HCT116 (cell line): ENCODE measurements around the gene PLA2G4B. TPM values are rescaled to one million over a fixed set of nuclear protein-coding genes. Genes with fewer than 3 reads are reported as not detected.

Experiments
- ATAC-seq: fragments of 200-7000 bp; cut with Tn5 transposase; 2 replicates; pipeline ENCODE4 v1.9.1; 2020; ENCODE audit warnings: mild to moderate bottlenecking, moderate library complexity
- BruUV-seq: library from RNA; stranded (reverse); fragments of 400-500 nt; replicated peaks from 2 replicates; lab custom pipeline; 2021; lab: Mats Ljungman, UMichigan
- CTCF ChIA-PET: fragments of 300-600 bp; sonication (Branson Sonifier 250); formaldehyde crosslinking; loops from one replicate; lab custom pipeline; 2021; ENCODE audit warnings: antibody characterized with exemption; lab: Charles Lee
- POLR2A ChIA-PET: fragments of 300-600, 350-600 bp; sonication (Branson Sonifier 250); formaldehyde crosslinking; loops from one replicate; lab custom pipeline; 2021; ENCODE audit warnings: antibody characterized with exemption; lab: Charles Lee
- RAD21 ChIA-PET, 2 experiments: fragments of 300-600 bp; sonication (Branson Sonifier 250); formaldehyde crosslinking; loops; one replicate each; lab custom pipeline; 2023; ENCODE audit warnings: low total read pairs in 2 of 2; ENCODE audit not compliant: uncharacterized antibody in 2 of 2, unreplicated experiment in 2 of 2, low non-redundant PET in 1 of 2; lab: Charles Lee
- DNase-seq: peaks from one replicate; pipeline ENCODE4 v3.0.0-alpha.2; 2010; ENCODE audit warnings: low read depth, low spot score
- H2AFZ ChIP-seq: fragments of 200-600 bp; shearing (Covaris generic), sonication (generic); 2 replicates; pipeline ENCODE4 v1.6.1; 2017; ENCODE audit warnings: low read depth, mixed run types, mixed read lengths, antibody characterized with exemption, low read length; ENCODE audit not compliant: poor library complexity, severe bottlenecking
- H3K27ac ChIP-seq: 2 replicates; pipeline ENCODE4 v1.5.1; 2012; ENCODE audit warnings: low read depth, low read length
- H3K27me3 ChIP-seq: fragments of 200-600 bp; sonication (generic); 2 replicates; pipeline ENCODE4 v1.6.1; 2016; ENCODE audit warnings: mixed run types, low read length, mixed read lengths; ENCODE audit not compliant: insufficient read depth
- H3K36me3 ChIP-seq, 2 experiments: fragments of 200-500 bp in 1 of 2; fragments of 200-600 bp in 1 of 2; sonication (Bioruptor generic) in 1 of 2; sonication (generic) in 1 of 2; 2 replicates each; pipeline versions ENCODE4 v1.5.1 to v1.6.1; 2014 to 2016; ENCODE audit warnings: low read length in 2 of 2, inconsistent platforms in 1 of 2, mixed read lengths in 1 of 2, mixed run types in 1 of 2; ENCODE audit not compliant: insufficient read depth in 2 of 2, control insufficient read depth in 1 of 2
- H3K4me1 ChIP-seq, 2 experiments: fragments of 200-600 bp in 1 of 2; sonication (generic) in 1 of 2; 2 replicates each; pipeline versions ENCODE4 v1.5.1 to v1.6.1; 2012 to 2017; ENCODE audit warnings: low read length in 2 of 2, inconsistent platforms in 1 of 2, mild to moderate bottlenecking in 1 of 2, mixed read lengths in 1 of 2, mixed run types in 1 of 2, moderate library complexity in 1 of 2; ENCODE audit not compliant: insufficient read depth in 2 of 2, control insufficient read depth in 1 of 2
- H3K4me2 ChIP-seq: fragments of 200-600 bp; sonication (generic); 2 replicates; pipeline ENCODE4 v1.6.1; 2017; ENCODE audit warnings: mixed run types, low read length, mixed read lengths
- H3K4me3 ChIP-seq, 2 experiments: fragments of 200-600 bp in 1 of 2; sonication (generic) in 1 of 2; replicated peaks in 1 of 2; 2 replicates each; pipeline ENCODE4 v1.5.1; 2011 to 2016; ENCODE audit warnings: low read length in 2 of 2, control low read depth in 1 of 2, low read depth in 1 of 2, mild to moderate bottlenecking in 1 of 2, mixed read lengths in 1 of 2, mixed run types in 1 of 2
- H3K79me2 ChIP-seq: fragments of 200-600 bp; sonication (generic); 2 replicates; pipeline ENCODE4 v1.6.1; 2017; ENCODE audit warnings: mild to moderate bottlenecking, mixed run types, low read length, moderate library complexity, mixed read lengths; ENCODE audit not compliant: insufficient read depth
- H3K9ac ChIP-seq: fragments of 200-600 bp; sonication (generic); 2 replicates; pipeline ENCODE4 v1.6.1; 2016; ENCODE audit warnings: low read length, mixed read lengths
- H3K9me2 ChIP-seq: fragments of 200-600 bp; sonication (generic), shearing (Covaris generic); 2 replicates; pipeline ENCODE4 v1.6.1; 2017; ENCODE audit warnings: mixed run types, mild to moderate bottlenecking, moderate library complexity; ENCODE audit not compliant: insufficient read depth
- H3K9me3 ChIP-seq, 2 experiments: fragments of 200-500 bp in 1 of 2; fragments of 200-600 bp in 1 of 2; sonication (Bioruptor generic) in 1 of 2; sonication (generic) in 1 of 2; 2 replicates each; pipeline ENCODE4 v1.6.1; 2014 to 2017; ENCODE audit warnings: low read length in 2 of 2, mixed read lengths in 2 of 2, inconsistent platforms in 1 of 2, low read depth in 1 of 2, mild to moderate bottlenecking in 1 of 2, mixed run types in 1 of 2, moderate library complexity in 1 of 2; ENCODE audit not compliant: control insufficient read depth in 1 of 2, insufficient read depth in 1 of 2
- H4K20me1 ChIP-seq: fragments of 200-600 bp; sonication (generic), shearing (Covaris generic); 2 replicates; pipeline ENCODE4 v1.6.1; 2017; ENCODE audit warnings: mixed run types, mild to moderate bottlenecking, moderate library complexity; ENCODE audit not compliant: insufficient read depth
- EGR1 ChIP-seq: IDR thresholded peaks from 2 replicates; pipeline ENCODE4 v1.6.1; 2012; ENCODE audit warnings: low read depth
- ELF1 ChIP-seq: IDR thresholded peaks from 2 replicates; pipeline ENCODE4 v1.6.1; 2012; ENCODE audit warnings: low read depth, borderline replicate concordance
- EZH2 ChIP-seq: fragments of 200-600 bp; sonication (generic); IDR thresholded peaks from 2 replicates; pipeline ENCODE4 v1.6.1; 2017; ENCODE audit warnings: antibody characterized with exemption, mixed run types
- EZH2phosphoT487 ChIP-seq: fragments of 200-600 bp; IDR thresholded peaks from 2 replicates; pipeline ENCODE4 v1.6.1; 2018; ENCODE audit warnings: antibody characterized with exemption, borderline replicate concordance
- FOSL1 ChIP-seq: IDR thresholded peaks from 2 replicates; pipeline ENCODE4 v1.6.1; 2012; ENCODE audit warnings: low read depth
- JUND ChIP-seq: IDR thresholded peaks from 2 replicates; pipeline ENCODE4 v1.6.1; 2012
- POLR2A ChIP-seq: IDR thresholded peaks from 2 replicates; pipeline ENCODE4 v1.7.0; 2011; ENCODE audit warnings: borderline replicate concordance; ENCODE audit not compliant: insufficient read depth, insufficient read length; ENCODE audit errors: extremely low read depth
- POLR2AphosphoS5 ChIP-seq: IDR thresholded peaks from 2 replicates; pipeline ENCODE4 v1.6.1; 2011; ENCODE audit warnings: mild to moderate bottlenecking, low read depth, low read length, moderate library complexity
- RAD21 ChIP-seq: IDR thresholded peaks from 2 replicates; pipeline ENCODE4 v1.6.1; 2012; ENCODE audit warnings: low read depth, mild to moderate bottlenecking
- SIN3A ChIP-seq: IDR thresholded peaks from 2 replicates; pipeline ENCODE4 v1.6.1; 2012; ENCODE audit warnings: low read depth
- SRF ChIP-seq: IDR thresholded peaks from 2 replicates; pipeline ENCODE4 v1.6.1; 2012; ENCODE audit warnings: low read depth
- TCF7L2 ChIP-seq: IDR thresholded peaks from 2 replicates; pipeline ENCODE4 v1.7.0; 2011; ENCODE audit warnings: borderline replicate concordance, inconsistent platforms; ENCODE audit not compliant: insufficient read depth, insufficient read length; ENCODE audit errors: extremely low read depth
- YY1 ChIP-seq: IDR thresholded peaks from 2 replicates; pipeline ENCODE4 v1.6.1; 2011; ENCODE audit warnings: low read length, low read depth, moderate library complexity, mild to moderate bottlenecking; ENCODE audit not compliant: insufficient replicate concordance; ENCODE audit errors: extremely low read depth
- ZFX ChIP-seq: fragments of 450-650 bp; IDR thresholded peaks from 2 replicates; pipeline ENCODE4 v1.6.1; 2017
- ZNF274 ChIP-seq: fragments of 200-500 bp; sonication (Bioruptor generic); IDR thresholded peaks from 2 replicates; pipeline ENCODE4 v1.6.1; 2014; ENCODE audit warnings: mild to moderate bottlenecking, low read depth, low read length, inconsistent platforms
- intact Hi-C: fragments of 100-400 bp; cut with micrococcal nuclease; formaldehyde crosslinking; loops from 2 replicates; pipeline ENCODE4 v1.10.0; 2022
- total RNA-seq: library from RNA; stranded (reverse); gene quantifications from one replicate; pipeline ENCODE4 v1.2.1, GENCODE V29; 2021; ENCODE audit not compliant: unreplicated experiment
- TF ChIP-seq, protein P1 (sequence below): IDR thresholded peaks from 2 replicates; pipeline ENCODE4 v1.6.1; 2012
- TF ChIP-seq, protein P2 (sequence below): IDR thresholded peaks from 2 replicates; pipeline ENCODE4 v1.6.1; 2011; ENCODE audit warnings: mild to moderate bottlenecking, low read length, moderate library complexity; ENCODE audit not compliant: insufficient replicate concordance; ENCODE audit errors: extremely low read depth
- TF ChIP-seq, protein P3 (sequence below): IDR thresholded peaks from 2 replicates; pipeline ENCODE4 v1.6.1; 2012; ENCODE audit warnings: low read depth
- TF ChIP-seq, protein P4 (sequence below): IDR thresholded peaks from 2 replicates; pipeline ENCODE4 v1.6.1; 2012

Gene PLA2G4B
- total RNA-seq, 1 experiment from 2014 or later: 4.7 TPM

DNA sequence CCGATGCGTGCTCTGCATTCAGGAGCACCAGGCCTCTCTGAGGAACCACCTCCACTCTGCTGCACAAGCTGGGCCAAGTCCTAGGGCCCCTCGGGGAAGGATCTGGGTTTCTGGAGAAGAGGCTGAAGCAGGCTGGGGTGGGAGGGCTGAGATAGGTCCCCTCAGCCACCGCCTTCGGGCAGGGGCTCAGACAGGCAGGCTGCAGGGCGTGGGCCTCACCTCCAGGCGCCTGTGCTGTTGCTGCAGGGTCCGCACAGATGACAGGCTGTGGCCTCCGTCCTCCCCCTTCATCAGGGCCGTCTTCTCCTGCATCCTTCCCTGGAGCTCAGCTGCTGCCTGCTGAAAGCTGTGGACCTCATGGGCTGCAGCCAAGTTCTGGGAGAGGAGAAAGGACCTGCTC, 15.2 kb downstream of the PLA2G4B start:
- H3K27me3 ChIP-seq: no peaks in the 10 kb centered on the region
- intact Hi-C loops: no loop called here
- no peak overlapping the region for H2AFZ ChIP-seq
- H3K27ac ChIP-seq: no peak overlapping the region
- ChIA-PET CTCF (no interaction called here), POLR2A (no interaction called here), RAD21 (no interaction called here)
- no peaks in the 10 kb centered on the region for H3K9me3 ChIP-seq
- H3K9ac ChIP-seq: no peak overlapping the region
- no TSS peak for BruUV-seq
- H3K36me3 ChIP-seq: no peaks in the 10 kb centered on the region
- ATAC-seq: no peak
- H3K9me2 ChIP-seq: no peaks in the 10 kb centered on the region
- DNase-seq: no peak
- no peak for TF ChIP-seq ZNF274
- no peak for TF ChIP-seq POLR2AphosphoS5
- no peak for TF ChIP-seq ELF1
- TF ChIP-seq EGR1: no peak
- no peak for TF ChIP-seq FOSL1
- TF ChIP-seq, protein P1, sequence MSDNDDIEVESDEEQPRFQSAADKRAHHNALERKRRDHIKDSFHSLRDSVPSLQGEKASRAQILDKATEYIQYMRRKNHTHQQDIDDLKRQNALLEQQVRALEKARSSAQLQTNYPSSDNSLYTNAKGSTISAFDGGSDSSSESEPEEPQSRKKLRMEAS: no peak
- TF ChIP-seq YY1: no peak
- TF ChIP-seq ZFX: no peak
- TF ChIP-seq TCF7L2: no peak
- TF ChIP-seq SIN3A: no peak
- TF ChIP-seq SRF: no peak
- TF ChIP-seq POLR2A: no peak
- TF ChIP-seq, protein P2, sequence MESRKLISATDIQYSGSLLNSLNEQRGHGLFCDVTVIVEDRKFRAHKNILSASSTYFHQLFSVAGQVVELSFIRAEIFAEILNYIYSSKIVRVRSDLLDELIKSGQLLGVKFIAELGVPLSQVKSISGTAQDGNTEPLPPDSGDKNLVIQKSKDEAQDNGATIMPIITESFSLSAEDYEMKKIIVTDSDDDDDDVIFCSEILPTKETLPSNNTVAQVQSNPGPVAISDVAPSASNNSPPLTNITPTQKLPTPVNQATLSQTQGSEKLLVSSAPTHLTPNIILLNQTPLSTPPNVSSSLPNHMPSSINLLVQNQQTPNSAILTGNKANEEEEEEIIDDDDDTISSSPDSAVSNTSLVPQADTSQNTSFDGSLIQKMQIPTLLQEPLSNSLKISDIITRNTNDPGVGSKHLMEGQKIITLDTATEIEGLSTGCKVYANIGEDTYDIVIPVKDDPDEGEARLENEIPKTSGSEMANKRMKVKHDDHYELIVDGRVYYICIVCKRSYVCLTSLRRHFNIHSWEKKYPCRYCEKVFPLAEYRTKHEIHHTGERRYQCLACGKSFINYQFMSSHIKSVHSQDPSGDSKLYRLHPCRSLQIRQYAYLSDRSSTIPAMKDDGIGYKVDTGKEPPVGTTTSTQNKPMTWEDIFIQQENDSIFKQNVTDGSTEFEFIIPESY: no peak
- TF ChIP-seq, protein P3, sequence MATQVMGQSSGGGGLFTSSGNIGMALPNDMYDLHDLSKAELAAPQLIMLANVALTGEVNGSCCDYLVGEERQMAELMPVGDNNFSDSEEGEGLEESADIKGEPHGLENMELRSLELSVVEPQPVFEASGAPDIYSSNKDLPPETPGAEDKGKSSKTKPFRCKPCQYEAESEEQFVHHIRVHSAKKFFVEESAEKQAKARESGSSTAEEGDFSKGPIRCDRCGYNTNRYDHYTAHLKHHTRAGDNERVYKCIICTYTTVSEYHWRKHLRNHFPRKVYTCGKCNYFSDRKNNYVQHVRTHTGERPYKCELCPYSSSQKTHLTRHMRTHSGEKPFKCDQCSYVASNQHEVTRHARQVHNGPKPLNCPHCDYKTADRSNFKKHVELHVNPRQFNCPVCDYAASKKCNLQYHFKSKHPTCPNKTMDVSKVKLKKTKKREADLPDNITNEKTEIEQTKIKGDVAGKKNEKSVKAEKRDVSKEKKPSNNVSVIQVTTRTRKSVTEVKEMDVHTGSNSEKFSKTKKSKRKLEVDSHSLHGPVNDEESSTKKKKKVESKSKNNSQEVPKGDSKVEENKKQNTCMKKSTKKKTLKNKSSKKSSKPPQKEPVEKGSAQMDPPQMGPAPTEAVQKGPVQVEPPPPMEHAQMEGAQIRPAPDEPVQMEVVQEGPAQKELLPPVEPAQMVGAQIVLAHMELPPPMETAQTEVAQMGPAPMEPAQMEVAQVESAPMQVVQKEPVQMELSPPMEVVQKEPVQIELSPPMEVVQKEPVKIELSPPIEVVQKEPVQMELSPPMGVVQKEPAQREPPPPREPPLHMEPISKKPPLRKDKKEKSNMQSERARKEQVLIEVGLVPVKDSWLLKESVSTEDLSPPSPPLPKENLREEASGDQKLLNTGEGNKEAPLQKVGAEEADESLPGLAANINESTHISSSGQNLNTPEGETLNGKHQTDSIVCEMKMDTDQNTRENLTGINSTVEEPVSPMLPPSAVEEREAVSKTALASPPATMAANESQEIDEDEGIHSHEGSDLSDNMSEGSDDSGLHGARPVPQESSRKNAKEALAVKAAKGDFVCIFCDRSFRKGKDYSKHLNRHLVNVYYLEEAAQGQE: no peak
- no peak for TF ChIP-seq EZH2
- TF ChIP-seq, protein P4, sequence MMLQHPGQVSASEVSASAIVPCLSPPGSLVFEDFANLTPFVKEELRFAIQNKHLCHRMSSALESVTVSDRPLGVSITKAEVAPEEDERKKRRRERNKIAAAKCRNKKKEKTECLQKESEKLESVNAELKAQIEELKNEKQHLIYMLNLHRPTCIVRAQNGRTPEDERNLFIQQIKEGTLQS: no peak
- no peak for TF ChIP-seq EZH2phosphoT487
- TF ChIP-seq RAD21: no peak
- TF ChIP-seq JUND: no peak
- no peak overlapping the region for H3K4me2 ChIP-seq
- H3K4me1 ChIP-seq: no peaks in the 10 kb centered on the region
- no peak overlapping the region for H3K4me3 ChIP-seq
- H3K79me2 ChIP-seq: no peaks in the 10 kb centered on the region
- no peaks in the 10 kb centered on the region for H4K20me1 ChIP-seq
